Spinal cord (tissue), 10 donors: ENCODE data around the gene CTBP2. TPM values are rescaled to one million over a fixed set of nuclear protein-coding genes. Genes with fewer than 3 reads are reported as not detected.

Source experiments
- DNase-seq, 6 donors: peaks; one replicate each; pipeline versions ENCODE4 v3.0.0 to v3.0.0-alpha.2; 2013 to 2015; ENCODE audit warnings: low spot score in 6 of 6, low read depth in 4 of 6
- H3K27ac ChIP-seq: one replicate; pipeline ENCODE4 v1.5.1; 2013; ENCODE audit warnings: low read depth, low read length, control low read depth
- H3K27me3 ChIP-seq: one replicate; pipeline ENCODE4 v1.6.1; 2013; ENCODE audit warnings: low read length; ENCODE audit not compliant: control insufficient read depth, insufficient read depth
- H3K36me3 ChIP-seq: one replicate; pipeline ENCODE4 v1.6.1; 2013; ENCODE audit warnings: low read length; ENCODE audit not compliant: control insufficient read depth, insufficient read depth
- H3K4me1 ChIP-seq: one replicate; pipeline ENCODE4 v1.6.1; 2013; ENCODE audit warnings: low read length; ENCODE audit not compliant: control insufficient read depth, insufficient read depth
- H3K4me3 ChIP-seq: one replicate; pipeline ENCODE4 v1.5.1; 2013; ENCODE audit warnings: low read depth, low read length, control low read depth
- H3K9me3 ChIP-seq: one replicate; pipeline ENCODE4 v1.6.1; 2013; ENCODE audit warnings: low read length; ENCODE audit not compliant: control insufficient read depth, insufficient read depth
- WGBS: methylation state at CpG from one replicate; pipeline ENCODE4 v1.1.5; 2013; ENCODE audit warnings: missing lambda C conversion rate; ENCODE audit not compliant: insufficient coverage; 5-methylcytosine and 5-hydroxymethylcytosine counted together
- polyA plus RNA-seq, 2 donors: library from polyadenylated mRNA; unstranded; fragments of 120-200 nt; gene quantifications; one replicate each; pipeline ENCODE4 v1.2.1, GENCODE V29; 2013; ENCODE audit not compliant: insufficient read length in 2 of 2
- total RNA-seq, 2 donors: library from RNA; depleted of rRNA in 1 of 2; stranded (reverse); fragments of 120-200 nt in 1 of 2; fragments of >200 nt in 1 of 2; gene quantifications; one replicate each; pipeline versions ENCODE4 v1.2.3 to v1.2.4, GENCODE V29; 2013 to 2014
- donor health status: healthy.

The CTBP2 gene
- total and polyA plus RNA-seq, 4 donors = 44.2 to 96.2 (median 83.9) TPM

- no peaks in the 10 kb centered on the region for H3K4me1 ChIP-seq
- 95% methylated on average over 4 of the region's 6 CpGs for WGBS
- no peaks in the 10 kb centered on the region for H3K27me3 ChIP-seq
- no peak for DNase-seq
- no peak overlapping the region for H3K27ac ChIP-seq
- H3K9me3 ChIP-seq = no peaks in the 10 kb centered on the region
- H3K36me3 ChIP-seq = peaks cover 3% of the 10 kb centered on the region
- H3K4me3 ChIP-seq = no peak overlapping the region
Observed at GRCh38 chr10:124952123-124952522, 208.2 kb downstream of the CTBP2 start.

- DNase-seq = no peak
- Histone ChIP-seq H3K27ac (no peak overlapping the region), H3K36me3 (no peaks in the 10 kb centered on the region), H3K9me3 (no peaks in the 10 kb centered on the region), H3K4me3 (no peak overlapping the region), H3K4me1 (no peaks in the 10 kb centered on the region), H3K27me3 (no peaks in the 10 kb centered on the region)
- WGBS = 100% methylated on average over 2 of the region's 5 CpGs
Observed at GRCh38 chr10:124949543-124949942, 210.8 kb downstream of the CTBP2 start.

- 100% methylated on average over 1 of the region's 2 CpGs for WGBS
- H3K27ac ChIP-seq = no peak overlapping the region
Observed at GRCh38 chr10:124946945-124947344, 213.4 kb downstream of the CTBP2 start.

GRCh38 chr10:124944982-124945381 is 215.4 kb downstream of the CTBP2 start:
- no peak for DNase-seq

More at GRCh38 chr10:124946945-124947344, 213.4 kb downstream of the CTBP2 start:
- Histone ChIP-seq H3K4me3 (no peak overlapping the region), H3K36me3 (no peaks in the 10 kb centered on the region), H3K27me3 (no peaks in the 10 kb centered on the region), H3K4me1 (no peaks in the 10 kb centered on the region), H3K9me3 (no peaks in the 10 kb centered on the region)
- no peak for DNase-seq

GRCh38 chr10:124943301-124944092 is 216.9 kb downstream of the CTBP2 start:
- Histone ChIP-seq H3K4me3 (no peak overlapping the region), H3K27me3 (no peaks in the 10 kb centered on the region), H3K27ac (no peak overlapping the region), H3K4me1 (no peaks in the 10 kb centered on the region), H3K36me3 (no peaks in the 10 kb centered on the region), H3K9me3 (no peaks in the 10 kb centered on the region)
- no peak for DNase-seq
- WGBS = 88% methylated on average over 5 of the region's 9 CpGs

More at GRCh38 chr10:124944982-124945381, 215.4 kb downstream of the CTBP2 start:
- no peaks in the 10 kb centered on the region for H3K9me3 ChIP-seq
- no peak overlapping the region for H3K27ac ChIP-seq
- WGBS = 40% methylated on average over 1 of the region's 2 CpGs
- no peaks in the 10 kb centered on the region for H3K27me3 ChIP-seq
- no peak overlapping the region for H3K4me3 ChIP-seq
- no peaks in the 10 kb centered on the region for H3K4me1 ChIP-seq
- H3K36me3 ChIP-seq = no peaks in the 10 kb centered on the region

- no peak overlapping the region for H3K4me3 ChIP-seq
- no peak for DNase-seq
- H3K27me3 ChIP-seq = no peaks in the 10 kb centered on the region
- H3K4me1 ChIP-seq = no peaks in the 10 kb centered on the region
- no peaks in the 10 kb centered on the region for H3K9me3 ChIP-seq
- H3K27ac ChIP-seq = no peak overlapping the region
- no peaks in the 10 kb centered on the region for H3K36me3 ChIP-seq
- WGBS = 70% methylated on average over 7 of the region's 11 CpGs
Observed at GRCh38 chr10:124942317-124943169, 217.8 kb downstream of the CTBP2 start.

- peak in 1 of 6 donors; percentile 29 for DNase-seq
- H3K27ac ChIP-seq = no peak within 1 kb of the TSS
- no peak within 1 kb of the TSS for H3K4me3 ChIP-seq
- no peaks in the 10 kb centered on the region for H3K4me1 ChIP-seq
- H3K36me3 ChIP-seq = no peaks in the 10 kb centered on the region
- no peaks in the 10 kb centered on the region for H3K27me3 ChIP-seq
- WGBS = no CpG with 5 or more reads among the region's 4 CpGs
- no peaks in the 10 kb centered on the region for H3K9me3 ChIP-seq
Observed at GRCh38 chr10:124941823-124942222, 218.5 kb downstream of the CTBP2 start, which contains the start of gene ZRANB1. ZRANB1 (plus strand) TSS chr10:124942123; CDS start chr10:124942494, 371 bp downstream.

- Histone ChIP-seq H3K4me1 (no peaks in the 10 kb centered on the region), H3K4me3 (no peak overlapping the region), H3K27me3 (no peaks in the 10 kb centered on the region), H3K27ac (no peak overlapping the region), H3K9me3 (no peaks in the 10 kb centered on the region), H3K36me3 (no peaks in the 10 kb centered on the region)
- no CpG with 5 or more reads among the region's 1 CpG for WGBS
- no peak for DNase-seq
Observed at GRCh38 chr10:124939290-124939689, 221.1 kb downstream of the CTBP2 start.

- Histone ChIP-seq H3K4me3 (no peak overlapping the region), H3K36me3 (no peaks in the 10 kb centered on the region), H3K27me3 (no peaks in the 10 kb centered on the region), H3K4me1 (no peaks in the 10 kb centered on the region), H3K9me3 (no peaks in the 10 kb centered on the region), H3K27ac (no peak overlapping the region)
- DNase-seq = no peak
- no CpG with 5 or more reads among the region's 7 CpGs for WGBS
Observed at GRCh38 chr10:124936813-124937212, 223.6 kb downstream of the CTBP2 start.
